WERI-Rb-1 (cell line): Measurements from ENCODE around the gene MIR17HG.

Experiments
- DNase-seq: peaks from one replicate; pipeline ENCODE4 v3.0.0-alpha.2; 2020
- H3K27ac ChIP-seq: fragments of 250-450 bp; sonication (Bioruptor Pico); 2 replicates; pipeline ENCODE4 v1.5.1; 2020; ENCODE audit warnings: mild to moderate bottlenecking, moderate library complexity
- H3K27me3 ChIP-seq: fragments of 250-450 bp; sonication (Bioruptor Pico); 2 replicates; pipeline ENCODE4 v1.5.1; 2021; ENCODE audit warnings: mild to moderate bottlenecking, low read depth, moderate library complexity; ENCODE audit not compliant: insufficient read depth, severe bottlenecking
- H3K36me3 ChIP-seq: fragments of 250-450 bp; sonication (Bioruptor Pico); 2 replicates; pipeline ENCODE4 v1.5.1; 2020; ENCODE audit warnings: mild to moderate bottlenecking, moderate library complexity
- H3K4me3 ChIP-seq: 2 replicates; pipeline ENCODE4 v1.5.1; 2011; ENCODE audit warnings: low read depth, mild to moderate bottlenecking, control low read depth, low read length
- H3K9me3 ChIP-seq: fragments of 250-450 bp; sonication (Bioruptor Pico); 2 replicates; pipeline ENCODE4 v1.5.1; 2021; ENCODE audit warnings: mild to moderate bottlenecking, moderate library complexity; ENCODE audit not compliant: severe bottlenecking
- TF ChIP-seq, protein P1 (sequence below): IDR thresholded peaks from 2 replicates; pipeline ENCODE4 v1.5.1; 2011; ENCODE audit warnings: low read depth, mild to moderate bottlenecking, control low read depth, inconsistent platforms, low read length

The MIR17HG gene

DNA sequence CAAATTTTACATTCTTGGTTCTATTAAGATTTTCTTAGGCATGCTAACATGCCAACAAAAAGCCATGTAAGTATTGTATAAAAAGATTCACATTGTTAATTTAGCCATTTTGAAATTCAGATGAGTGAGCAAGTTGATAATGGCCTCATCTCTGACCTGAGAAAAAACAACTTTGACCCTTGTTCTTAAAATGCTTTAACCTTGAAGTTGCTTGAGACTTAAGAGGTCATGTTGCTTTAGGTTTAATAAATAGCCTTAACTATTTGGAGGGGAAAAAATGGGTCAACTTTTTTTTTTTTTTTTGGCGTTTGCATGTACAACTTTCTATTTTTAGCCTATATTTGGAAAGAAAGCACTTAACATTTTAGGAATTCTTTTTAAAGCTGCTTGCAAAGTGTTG lies 6.0 kb downstream of the MIR17HG start:
- no peak overlapping the region for H3K27ac ChIP-seq
- TF ChIP-seq, protein P1, sequence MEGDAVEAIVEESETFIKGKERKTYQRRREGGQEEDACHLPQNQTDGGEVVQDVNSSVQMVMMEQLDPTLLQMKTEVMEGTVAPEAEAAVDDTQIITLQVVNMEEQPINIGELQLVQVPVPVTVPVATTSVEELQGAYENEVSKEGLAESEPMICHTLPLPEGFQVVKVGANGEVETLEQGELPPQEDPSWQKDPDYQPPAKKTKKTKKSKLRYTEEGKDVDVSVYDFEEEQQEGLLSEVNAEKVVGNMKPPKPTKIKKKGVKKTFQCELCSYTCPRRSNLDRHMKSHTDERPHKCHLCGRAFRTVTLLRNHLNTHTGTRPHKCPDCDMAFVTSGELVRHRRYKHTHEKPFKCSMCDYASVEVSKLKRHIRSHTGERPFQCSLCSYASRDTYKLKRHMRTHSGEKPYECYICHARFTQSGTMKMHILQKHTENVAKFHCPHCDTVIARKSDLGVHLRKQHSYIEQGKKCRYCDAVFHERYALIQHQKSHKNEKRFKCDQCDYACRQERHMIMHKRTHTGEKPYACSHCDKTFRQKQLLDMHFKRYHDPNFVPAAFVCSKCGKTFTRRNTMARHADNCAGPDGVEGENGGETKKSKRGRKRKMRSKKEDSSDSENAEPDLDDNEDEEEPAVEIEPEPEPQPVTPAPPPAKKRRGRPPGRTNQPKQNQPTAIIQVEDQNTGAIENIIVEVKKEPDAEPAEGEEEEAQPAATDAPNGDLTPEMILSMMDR, result no peak

DNA sequence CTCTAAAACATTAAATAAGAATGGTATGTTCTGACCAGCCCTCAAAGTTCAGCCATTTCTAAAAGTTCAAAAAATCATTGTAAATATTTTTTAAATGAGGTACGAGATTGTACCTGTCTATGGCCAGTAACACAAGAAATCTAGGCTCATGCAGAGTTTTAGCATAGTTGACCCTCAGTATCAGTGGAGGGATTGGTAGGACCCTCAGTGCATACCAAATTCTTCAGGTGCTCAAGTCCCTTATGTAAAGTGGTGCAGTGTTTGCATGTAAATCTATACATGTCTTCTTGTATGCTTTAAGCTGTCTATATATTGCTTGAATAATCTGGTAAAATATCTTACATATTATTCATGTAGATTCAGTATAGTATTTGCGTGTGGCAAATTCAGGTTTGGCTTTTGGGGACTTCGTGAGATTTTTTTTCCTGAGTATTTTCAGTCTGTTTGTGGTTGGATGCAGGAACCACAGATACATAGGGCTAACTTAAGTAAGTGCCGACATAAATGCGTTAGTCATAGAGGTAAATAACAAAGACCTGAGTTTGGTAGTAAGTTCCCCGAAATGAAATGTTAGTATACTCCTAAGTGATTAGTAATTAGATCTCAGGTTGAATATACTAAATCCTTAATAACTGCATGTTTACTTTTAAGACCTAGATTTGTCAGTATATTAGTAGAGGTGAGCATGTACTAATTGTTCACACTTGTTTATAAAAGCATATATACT lies 7.8 kb downstream of the MIR17HG start:
- DNase-seq, result no peak
- Histone ChIP-seq H3K27ac (no peak overlapping the region), H3K36me3 (peaks cover 80% of the 10 kb centered on the region), H3K9me3 (no peaks in the 10 kb centered on the region), H3K27me3 (no peaks in the 10 kb centered on the region), H3K4me3 (no peak overlapping the region)
- TF ChIP-seq, protein P1, result no peak

More for the DNA sequence above, 6.0 kb downstream of the MIR17HG start:
- H3K9me3 ChIP-seq, result no peaks in the 10 kb centered on the region
- no peaks in the 10 kb centered on the region for H3K27me3 ChIP-seq
- H3K36me3 ChIP-seq, result peaks cover 93% of the 10 kb centered on the region
- no peak overlapping the region for H3K4me3 ChIP-seq
- no peak for DNase-seq

GRCh38 chr13:91355826-91356710 lies 8.6 kb downstream of the MIR17HG start:
- no peaks in the 10 kb centered on the region for H3K27me3 ChIP-seq
- H3K36me3 ChIP-seq, result peaks cover 71% of the 10 kb centered on the region
- no peak for DNase-seq
- TF ChIP-seq, protein P1, result no peak
- H3K27ac ChIP-seq, result no peak overlapping the region
- no peak overlapping the region for H3K4me3 ChIP-seq
- no peaks in the 10 kb centered on the region for H3K9me3 ChIP-seq

- Histone ChIP-seq H3K9me3 (no peaks in the 10 kb centered on the region), H3K27ac (no peak overlapping the region), H3K4me3 (no peak overlapping the region), H3K36me3 (peaks cover 62% of the 10 kb centered on the region), H3K27me3 (no peaks in the 10 kb centered on the region)
- TF ChIP-seq, protein P1, result no peak
- DNase-seq, result no peak
Observed at GRCh38 chr13:91356919-91357612, 9.6 kb downstream of the MIR17HG start.

- H3K27ac ChIP-seq, result no peak overlapping the region
- H3K9me3 ChIP-seq, result no peaks in the 10 kb centered on the region
- TF ChIP-seq, protein P1, result no peak
- peaks cover 54% of the 10 kb centered on the region for H3K36me3 ChIP-seq
- H3K4me3 ChIP-seq, result no peak overlapping the region
- DNase-seq, result no peak
- no peaks in the 10 kb centered on the region for H3K27me3 ChIP-seq
Observed at GRCh38 chr13:91357613-91358386, 10.3 kb downstream of the MIR17HG start.
